Endothelial cell of umbilical vein (primary cell): Measurements from ENCODE around the gene DGKI. TPM values are rescaled to one million over a fixed set of nuclear protein-coding genes. Genes with fewer than 3 reads are reported as not detected.

Experiments used
- BruUV-seq: library from RNA; stranded (reverse); fragments of 400-500 nt; replicated peaks from 2 replicates; lab custom pipeline; 2021; lab: Mats Ljungman, UMichigan
- CTCF ChIA-PET: fragments of 300-600, 350-600 bp; sonication (Branson Sonifier 250); formaldehyde crosslinking; loops from one replicate; lab custom pipeline; 2021; ENCODE audit warnings: antibody characterized with exemption, inconsistent platforms; lab: Charles Lee
- POLR2A ChIA-PET: fragments of 300-600, 350-600 bp; sonication (Branson Sonifier 250); formaldehyde crosslinking; loops from one replicate; lab custom pipeline; 2021; ENCODE audit warnings: antibody characterized with exemption, inconsistent platforms; lab: Charles Lee
- DNase-seq: peaks from one replicate; pipeline ENCODE4 v3.0.0-alpha.2; 2011; ENCODE audit warnings: low read depth, low spot score
- FAIRE-seq: peaks from 2 replicates; lab custom pipeline; 2011; peaks lifted over from hg19 to GRCh38; lab: Jason Lieb, UNC
- H2AFZ ChIP-seq: 2 replicates; pipeline ENCODE4 v1.6.0; 2012; ENCODE audit warnings: low read depth, low read length, control low read depth, inconsistent platforms
- H3K27ac ChIP-seq: 2 replicates; pipeline ENCODE4 v1.5.1; 2011; ENCODE audit warnings: low read depth, mild to moderate bottlenecking, control low read depth, low read length, moderate library complexity; ENCODE audit not compliant: insufficient read depth
- H3K27me3 ChIP-seq, 2 experiments: 2 replicates each; pipeline versions ENCODE4 v1.6.0 to v1.6.1; 2011; ENCODE audit warnings: low read length in 2 of 2, mixed read lengths in 1 of 2; ENCODE audit not compliant: control insufficient read depth in 2 of 2, insufficient read depth in 2 of 2
- H3K36me3 ChIP-seq, 2 experiments: 2 replicates in 1 of 2; 3 replicates in 1 of 2; pipeline ENCODE4 v1.5.1; 2011; ENCODE audit warnings: low read length in 2 of 2, mild to moderate bottlenecking in 1 of 2, moderate library complexity in 1 of 2; ENCODE audit not compliant: control insufficient read depth in 2 of 2, insufficient read depth in 2 of 2; ENCODE audit errors: extremely low read depth in 1 of 2
- H3K4me1 ChIP-seq: 3 replicates; pipeline ENCODE4 v1.5.1; 2011; ENCODE audit warnings: mild to moderate bottlenecking, low read length; ENCODE audit not compliant: control insufficient read depth, insufficient read depth; ENCODE audit errors: extremely low read depth
- H3K4me2 ChIP-seq: 2 replicates; pipeline ENCODE4 v1.6.1; 2011; ENCODE audit warnings: low read length, control low read depth, mixed read lengths; ENCODE audit not compliant: insufficient read depth
- H3K4me3 ChIP-seq, 3 experiments: fragments of 200-600 bp in 1 of 3; sonication (generic), shearing (Covaris generic) in 1 of 3; replicated peaks in 1 of 3; 2 replicates each; pipeline ENCODE4 v1.5.1; 2011 to 2016; ENCODE audit warnings: control low read depth in 3 of 3, low read length in 3 of 3, mild to moderate bottlenecking in 2 of 3, inconsistent platforms in 1 of 3, low read depth in 1 of 3, moderate library complexity in 1 of 3; ENCODE audit not compliant: insufficient read depth in 1 of 3
- H3K79me2 ChIP-seq: 2 replicates; pipeline ENCODE4 v1.6.0; 2012; ENCODE audit warnings: low read length, inconsistent platforms; ENCODE audit not compliant: control insufficient read depth, insufficient read depth
- H3K9ac ChIP-seq: replicated peaks from 2 replicates; pipeline ENCODE3; 2011; ENCODE audit warnings: low read length, control low read depth; ENCODE audit not compliant: insufficient read depth; ENCODE audit errors: extremely low read depth
- H3K9me1 ChIP-seq: replicated peaks from 3 replicates; pipeline ENCODE4 v1.6.0; 2011; ENCODE audit warnings: mild to moderate bottlenecking, low read length; ENCODE audit not compliant: control insufficient read depth, insufficient read depth; ENCODE audit errors: extremely low read depth
- H3K9me3 ChIP-seq: replicated peaks from 2 replicates; pipeline ENCODE4 v1.5.1; 2012; ENCODE audit warnings: low read length, inconsistent platforms; ENCODE audit not compliant: control insufficient read depth, insufficient read depth
- H4K20me1 ChIP-seq: replicated peaks from 2 replicates; pipeline ENCODE3; 2011; ENCODE audit warnings: mild to moderate bottlenecking, low read length; ENCODE audit not compliant: control insufficient read depth, insufficient read depth; ENCODE audit errors: extremely low read depth
- FOS ChIP-seq: IDR thresholded peaks from 2 replicates; pipeline ENCODE4 v1.6.1; 2011; ENCODE audit warnings: mild to moderate bottlenecking, low read length, moderate library complexity, borderline replicate concordance; ENCODE audit not compliant: insufficient read depth
- GATA2 ChIP-seq: IDR thresholded peaks from 2 replicates; pipeline ENCODE4 v1.7.0; 2011; ENCODE audit warnings: low read depth, mild to moderate bottlenecking, moderate library complexity, mixed read lengths, low read length; ENCODE audit not compliant: insufficient read length, insufficient read depth
- JUN ChIP-seq: IDR thresholded peaks from 2 replicates; pipeline ENCODE4 v1.6.1; 2011; ENCODE audit warnings: borderline replicate concordance, low read depth; ENCODE audit not compliant: insufficient read length, insufficient read depth
- POLR2A ChIP-seq: IDR thresholded peaks from 2 replicates; pipeline ENCODE4 v1.6.1; 2012; ENCODE audit warnings: low read depth, mild to moderate bottlenecking, control low read depth, low read length
- POLR2AphosphoS5 ChIP-seq: IDR thresholded peaks from 2 replicates; pipeline ENCODE4 v1.6.1; 2012; ENCODE audit warnings: low read depth, mild to moderate bottlenecking, control low read depth, low read length, moderate library complexity; ENCODE audit not compliant: insufficient read depth
- dilution Hi-C: fragments of 300-500 bp; cut with MboI; formaldehyde crosslinking; loops from one replicate; pipeline ENCODE4 v1.15.0; 2019; ENCODE audit warnings: low sequenced_read_pairs; ENCODE audit not compliant: extremely low pct_ligation_motif_present
- intact Hi-C: fragments of 100-400 bp; cut with micrococcal nuclease; formaldehyde crosslinking; loops from one replicate; pipeline ENCODE4 v1.10.0; 2022
- polyA plus RNA-seq, 4 experiments: library from polyadenylated mRNA; depleted of rRNA in 3 of 4; stranded (reverse) in 3 of 4; unstranded in 1 of 4; fragments of >200 nt; gene quantifications; 2 replicates each; pipeline versions ENCODE4 v1.2.1 to v1.2.3, GENCODE V29; 2011 to 2012; ENCODE audit warnings: missing spikeins in 1 of 4
- total RNA-seq: library from RNA; stranded (reverse); gene quantifications from 2 replicates; pipeline ENCODE4 v1.2.3, GENCODE V29; 2021
- TF ChIP-seq, protein P1 (sequence below), 2 donors: IDR thresholded peaks; 1 replicate in 1 of 2; 2 replicates in 1 of 2; pipeline ENCODE4 v1.5.1; 2011; ENCODE audit warnings: low read length in 2 of 2, mild to moderate bottlenecking in 2 of 2, moderate library complexity in 2 of 2, control low read depth in 1 of 2, inconsistent platforms in 1 of 2, low read depth in 1 of 2; ENCODE audit not compliant: insufficient read depth in 1 of 2; ENCODE audit errors: extremely low read depth in 1 of 2
- TF ChIP-seq, protein P2 (sequence below): IDR thresholded peaks from 2 replicates; pipeline ENCODE4 v1.6.1; 2011; ENCODE audit not compliant: insufficient read depth, insufficient read length

Gene DGKI
- total and polyA plus RNA-seq, 2 donors (not counting 3 experiments of a cell fraction or from before 2014, with no cell fraction given), result 0.11 to 0.51 TPM

DNA sequence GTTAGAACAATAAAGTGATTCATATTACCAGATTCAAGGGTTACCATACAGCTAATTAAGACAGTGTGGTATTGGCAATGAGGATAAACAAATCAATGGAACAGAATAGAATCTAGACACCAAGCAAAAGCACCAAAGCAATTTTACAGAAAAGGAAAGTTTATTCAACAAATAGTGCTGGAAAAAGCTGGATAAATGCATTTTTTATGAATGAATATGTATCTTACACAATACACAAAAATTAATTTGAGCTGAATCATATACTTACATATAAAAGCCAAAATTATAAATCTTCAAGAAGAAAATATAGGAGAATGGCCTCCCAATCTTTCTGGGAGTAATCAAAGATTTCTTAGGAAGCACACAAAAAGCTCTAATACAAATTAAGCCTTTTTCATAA is 282.8 kb downstream of the DGKI start:
- FAIRE-seq, result no peak
- Histone ChIP-seq H3K4me1 (no peaks in the 10 kb centered on the region), H2AFZ (no peak overlapping the region), H3K36me3 (no peaks in the 10 kb centered on the region), H3K27me3 (no peaks in the 10 kb centered on the region), H3K9ac (no peak overlapping the region), H4K20me1 (no peaks in the 10 kb centered on the region), H3K9me3 (no peaks in the 10 kb centered on the region), H3K27ac (no peak overlapping the region), H3K79me2 (no peaks in the 10 kb centered on the region), H3K9me1 (no peaks in the 10 kb centered on the region), H3K4me2 (no peak overlapping the region), H3K4me3 (no peak overlapping the region)
- DNase-seq, result no peak
- intact Hi-C loops (no loop called here), dilution Hi-C loops (no loop called here)
- TF ChIP-seq FOS, result no peak
- TF ChIP-seq, protein P1, sequence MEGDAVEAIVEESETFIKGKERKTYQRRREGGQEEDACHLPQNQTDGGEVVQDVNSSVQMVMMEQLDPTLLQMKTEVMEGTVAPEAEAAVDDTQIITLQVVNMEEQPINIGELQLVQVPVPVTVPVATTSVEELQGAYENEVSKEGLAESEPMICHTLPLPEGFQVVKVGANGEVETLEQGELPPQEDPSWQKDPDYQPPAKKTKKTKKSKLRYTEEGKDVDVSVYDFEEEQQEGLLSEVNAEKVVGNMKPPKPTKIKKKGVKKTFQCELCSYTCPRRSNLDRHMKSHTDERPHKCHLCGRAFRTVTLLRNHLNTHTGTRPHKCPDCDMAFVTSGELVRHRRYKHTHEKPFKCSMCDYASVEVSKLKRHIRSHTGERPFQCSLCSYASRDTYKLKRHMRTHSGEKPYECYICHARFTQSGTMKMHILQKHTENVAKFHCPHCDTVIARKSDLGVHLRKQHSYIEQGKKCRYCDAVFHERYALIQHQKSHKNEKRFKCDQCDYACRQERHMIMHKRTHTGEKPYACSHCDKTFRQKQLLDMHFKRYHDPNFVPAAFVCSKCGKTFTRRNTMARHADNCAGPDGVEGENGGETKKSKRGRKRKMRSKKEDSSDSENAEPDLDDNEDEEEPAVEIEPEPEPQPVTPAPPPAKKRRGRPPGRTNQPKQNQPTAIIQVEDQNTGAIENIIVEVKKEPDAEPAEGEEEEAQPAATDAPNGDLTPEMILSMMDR (IDR thresholded peaks at IDR 0.05; ENCODE audit: extremely low read depth in 1 of 2, insufficient read depth in 1 of 2, low read depth in 1 of 2, low read length in 2 of 2), result no peak
- no peak for TF ChIP-seq POLR2AphosphoS5
- TF ChIP-seq GATA2, result no peak
- no peak for TF ChIP-seq JUN
- ChIA-PET CTCF (interaction anchor here (1.2 kb wide), 1 partner anchor 15 kb away, joined by 6 read pairs; no protein-coding TSS in a partner anchor), POLR2A (no interaction called here)
- BruUV-seq, result no TSS peak

- BruUV-seq, result no TSS peak
- Histone ChIP-seq H3K36me3 (no peaks in the 10 kb centered on the region), H3K79me2 (no peaks in the 10 kb centered on the region), H2AFZ (no peak overlapping the region), H3K9me1 (no peaks in the 10 kb centered on the region), H3K9ac (no peak overlapping the region), H3K4me2 (no peak overlapping the region), H3K27me3 (no peaks in the 10 kb centered on the region), H3K4me1 (no peaks in the 10 kb centered on the region), H3K9me3 (no peaks in the 10 kb centered on the region), H4K20me1 (no peaks in the 10 kb centered on the region), H3K27ac (no peak overlapping the region), H3K4me3 (no peak overlapping the region)
- CTCF ChIA-PET, result interaction anchor here (1.6 kb wide), 1 partner anchor 79 kb away, joined by 4 read pairs; no protein-coding TSS in a partner anchor
- DNase-seq, result no peak
- TF ChIP-seq POLR2AphosphoS5, result no peak
- no peak for TF ChIP-seq JUN
- TF ChIP-seq, protein P2, sequence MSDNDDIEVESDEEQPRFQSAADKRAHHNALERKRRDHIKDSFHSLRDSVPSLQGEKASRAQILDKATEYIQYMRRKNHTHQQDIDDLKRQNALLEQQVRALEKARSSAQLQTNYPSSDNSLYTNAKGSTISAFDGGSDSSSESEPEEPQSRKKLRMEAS, result no peak
- TF ChIP-seq POLR2A, result no peak
- TF ChIP-seq, protein P1 (IDR thresholded peaks at IDR 0.05; ENCODE audit: extremely low read depth in 1 of 2, insufficient read depth in 1 of 2, low read depth in 1 of 2, low read length in 2 of 2), result no peak
- no peak for TF ChIP-seq GATA2
- TF ChIP-seq FOS, result no peak
- dilution Hi-C loops (no loop called here), intact Hi-C loops (no loop called here)
- FAIRE-seq, result no peak
- POLR2A ChIA-PET, result no interaction called here
Measured at GRCh38 chr7:137547485-137547884, 299.3 kb downstream of the DGKI start.
